Middle frontal gyrus (tissue), 1 donor: ENCODE results near the gene CASZ1.

ENCODE experiments used
- DNase-seq: peaks from one replicate; pipeline ENCODE4 v3.0.0-alpha.2; 2015; ENCODE audit warnings: low spot score; ENCODE audit errors: extremely low spot score

CASZ1 gene

DNA sequence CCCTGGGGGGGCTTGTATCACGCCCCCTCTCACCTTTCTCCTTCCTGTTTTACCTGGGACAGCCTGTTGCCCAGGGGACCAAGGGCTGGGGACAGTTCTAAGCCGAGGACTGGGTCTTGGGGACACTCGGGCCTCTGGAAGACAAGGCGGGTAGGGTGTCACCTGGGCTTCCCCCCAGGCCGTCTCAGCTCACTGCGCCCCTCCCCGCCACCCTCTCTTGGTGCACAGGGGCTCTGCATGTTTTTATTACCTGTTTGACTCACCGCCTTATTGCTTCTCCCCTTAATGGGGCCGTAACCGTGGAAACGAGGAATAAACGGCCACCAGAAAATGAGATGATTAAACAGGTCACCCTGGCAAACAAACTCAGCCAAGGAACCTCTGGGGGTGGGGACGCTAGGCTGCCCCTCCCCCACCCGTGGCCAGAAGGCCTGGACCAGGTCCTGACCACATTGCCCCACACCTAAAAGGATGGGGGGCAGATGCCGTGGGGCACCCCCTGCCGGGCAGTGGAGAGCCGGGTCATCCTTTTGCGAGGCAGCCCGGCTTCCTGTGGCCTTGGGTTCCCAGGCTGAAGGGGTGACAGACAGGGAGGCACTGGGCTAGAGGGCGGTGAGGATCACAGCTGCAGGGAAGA is 109.9 kb downstream of the CASZ1 start:
- no peak for DNase-seq

DNA sequence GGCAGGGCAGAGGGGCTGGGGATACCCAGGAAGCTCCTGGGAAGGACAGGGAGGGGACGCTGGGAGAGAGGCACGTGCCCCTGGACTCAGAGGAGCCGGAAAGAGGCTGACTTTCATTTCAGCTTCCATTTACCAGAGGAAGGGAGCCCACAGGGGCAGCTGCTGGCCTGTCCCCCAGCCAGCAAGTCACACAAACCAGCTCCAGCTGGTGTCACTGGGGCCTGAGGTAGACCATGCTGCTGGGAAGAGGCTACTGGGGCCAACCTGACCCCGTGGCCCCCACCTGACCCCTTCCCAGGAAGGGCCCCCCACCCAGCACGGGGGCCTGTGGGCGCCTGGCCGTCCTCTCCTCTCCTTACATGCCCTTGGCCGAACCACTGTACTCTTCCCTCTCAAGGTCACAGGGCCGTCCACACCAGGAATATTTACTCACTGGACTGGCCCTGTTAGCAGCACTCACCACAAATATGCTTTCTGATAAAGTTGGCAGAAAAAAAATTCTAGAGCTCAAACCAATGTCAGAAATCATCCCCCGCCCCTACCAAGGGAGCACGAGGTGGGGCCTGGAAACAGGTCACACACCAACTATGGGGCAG is 110.5 kb downstream of the CASZ1 start:
- DNase-seq, result no peak

DNA sequence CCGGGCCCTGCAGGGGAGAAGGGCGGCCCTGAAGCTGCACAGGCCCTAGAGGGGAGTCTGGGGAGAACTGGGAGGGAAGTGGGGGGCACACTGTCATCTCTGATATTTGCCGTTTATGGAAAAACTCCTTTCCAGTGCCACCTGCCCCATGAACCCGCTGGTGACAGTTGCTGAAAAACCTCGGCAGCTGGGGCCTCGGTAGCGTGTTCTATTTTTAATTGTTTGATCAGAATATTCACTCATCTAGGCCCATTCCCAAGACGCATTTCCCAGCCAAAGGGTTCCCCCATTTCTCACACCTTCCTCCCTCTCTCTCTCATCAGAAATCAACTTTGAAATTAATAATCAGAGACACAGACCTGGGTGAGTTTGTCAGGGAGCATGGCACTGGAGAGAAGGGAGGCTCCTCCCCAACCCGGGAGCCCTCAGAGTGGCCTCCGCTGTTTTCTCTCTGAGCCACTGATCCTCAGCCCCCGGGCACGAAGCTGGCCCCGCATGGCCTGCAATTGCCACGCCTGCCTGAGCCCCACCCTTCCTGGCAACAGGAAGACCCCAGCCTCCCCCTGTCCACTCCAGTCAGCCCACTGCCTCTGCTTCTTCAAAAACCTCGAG is 111.1 kb downstream of the CASZ1 start:
- DNase-seq, result no peak

DNA sequence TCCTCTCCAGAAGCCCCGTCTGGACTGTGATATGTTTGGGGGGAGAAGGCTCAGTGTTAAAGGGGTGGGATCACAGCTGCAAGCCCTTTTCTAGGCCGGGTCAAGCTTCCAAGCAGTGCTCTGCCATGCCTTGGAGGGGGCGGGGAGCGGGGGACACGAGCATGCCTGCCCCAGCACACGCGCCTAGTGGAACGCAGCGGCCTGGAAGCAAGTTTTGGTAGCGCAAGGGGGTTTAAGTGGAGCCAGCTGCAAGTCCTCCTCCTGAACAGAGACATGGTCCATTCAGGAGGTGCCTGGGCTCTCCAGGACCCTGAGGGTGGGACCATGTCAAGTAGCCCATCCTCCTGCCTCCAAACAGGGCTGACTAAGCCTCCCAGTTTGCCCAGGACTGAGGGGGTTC is 112.2 kb downstream of the CASZ1 start:
- DNase-seq, result no peak

DNA sequence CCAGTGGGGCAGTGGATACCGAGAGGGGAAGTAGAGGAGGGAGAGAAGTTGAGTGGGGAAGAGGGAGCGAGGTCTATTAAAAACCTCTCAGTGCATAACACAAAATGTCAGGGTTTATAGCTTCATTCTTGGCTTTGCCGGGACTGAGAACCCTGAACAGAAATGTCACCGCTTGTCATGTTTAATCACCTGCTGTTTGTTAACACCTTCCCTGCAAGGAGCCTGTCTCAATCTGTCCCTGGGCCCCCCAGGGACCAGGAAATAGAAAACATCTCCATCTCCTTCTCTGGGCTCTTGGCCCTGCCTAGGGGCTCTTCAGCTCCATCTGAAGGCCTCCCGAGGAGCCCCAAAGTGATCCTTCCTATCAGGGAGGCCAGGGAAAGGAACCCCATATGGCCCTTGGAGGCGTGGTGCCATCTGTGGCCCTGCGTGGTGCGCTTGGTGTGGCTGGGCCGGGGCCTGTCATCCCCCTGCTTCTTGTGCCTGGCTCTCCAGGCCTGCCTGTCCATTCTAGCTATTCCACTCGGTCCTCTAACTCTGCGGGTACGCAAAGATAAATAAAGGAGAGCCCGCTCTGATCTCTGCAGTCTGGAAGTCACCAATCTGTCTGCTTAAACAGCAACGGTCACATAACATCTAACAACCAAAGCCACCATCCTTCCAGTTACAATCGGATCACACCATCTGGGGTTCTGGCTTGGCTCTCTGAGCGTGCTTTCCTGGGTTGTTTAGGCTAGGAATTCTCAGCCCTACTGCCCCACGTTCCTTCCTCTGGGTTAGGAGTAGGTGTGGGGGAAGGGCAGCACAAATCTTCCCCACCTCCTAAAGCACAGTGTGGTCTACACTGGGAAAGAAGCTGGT is 113.8 kb downstream of the CASZ1 start:
- no peak for DNase-seq

DNA sequence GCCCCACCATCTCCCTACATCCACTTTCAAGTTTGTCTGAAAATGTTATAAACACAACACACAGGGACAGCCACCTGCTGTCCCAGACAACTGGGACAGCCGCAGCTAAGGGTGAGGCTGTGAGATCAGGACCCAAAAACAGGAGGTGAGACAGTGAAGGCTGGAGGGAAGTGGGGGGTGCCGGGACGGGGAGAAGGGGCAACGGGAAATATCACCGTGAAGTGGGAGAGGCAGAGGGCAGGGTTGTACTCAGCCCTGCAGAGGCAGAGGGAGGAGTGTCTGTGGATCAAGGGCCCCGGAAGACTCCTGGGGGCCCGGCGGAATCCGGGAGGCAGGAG is 114.4 kb downstream of the CASZ1 start:
- no peak for DNase-seq

DNA sequence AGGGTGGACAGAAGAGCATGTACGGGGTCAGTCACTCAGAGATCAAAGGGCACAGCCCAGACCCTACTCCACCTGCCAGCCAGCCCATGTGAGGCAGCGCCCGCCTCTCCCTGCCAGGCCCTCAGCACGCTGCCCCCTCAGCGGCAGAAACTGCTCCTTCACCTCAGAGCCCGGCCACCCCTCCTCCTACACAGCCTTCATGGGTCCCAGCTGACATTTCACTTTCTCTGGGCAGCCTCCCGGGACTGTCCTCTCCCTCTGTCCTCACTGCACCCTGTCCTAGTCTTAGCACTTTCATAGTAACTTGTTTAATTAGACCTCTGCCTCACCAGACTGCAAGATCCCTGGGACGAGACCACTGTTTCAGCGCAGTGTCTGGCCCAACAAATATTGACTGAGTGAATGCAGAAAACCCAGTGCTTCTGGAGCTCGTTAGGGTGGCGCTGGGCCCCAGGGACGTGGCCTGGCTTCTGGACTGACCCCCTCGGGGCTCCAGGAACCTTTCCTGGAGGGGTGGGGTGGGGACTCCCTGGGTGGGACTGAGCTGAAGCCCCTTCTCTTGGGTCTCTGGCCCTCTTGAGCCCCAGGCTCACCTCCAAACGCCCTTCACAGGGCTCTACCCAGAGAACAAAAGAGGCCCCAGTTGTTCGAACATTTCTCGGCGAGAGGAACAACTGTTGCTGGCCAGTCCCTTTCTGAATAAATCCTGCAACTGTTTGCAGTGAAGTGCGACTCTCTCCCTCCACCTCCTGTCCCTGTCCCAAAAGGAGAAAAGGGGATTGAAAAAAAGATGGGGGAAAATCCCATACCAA is 114.9 kb downstream of the CASZ1 start:
- DNase-seq, result no peak

DNA sequence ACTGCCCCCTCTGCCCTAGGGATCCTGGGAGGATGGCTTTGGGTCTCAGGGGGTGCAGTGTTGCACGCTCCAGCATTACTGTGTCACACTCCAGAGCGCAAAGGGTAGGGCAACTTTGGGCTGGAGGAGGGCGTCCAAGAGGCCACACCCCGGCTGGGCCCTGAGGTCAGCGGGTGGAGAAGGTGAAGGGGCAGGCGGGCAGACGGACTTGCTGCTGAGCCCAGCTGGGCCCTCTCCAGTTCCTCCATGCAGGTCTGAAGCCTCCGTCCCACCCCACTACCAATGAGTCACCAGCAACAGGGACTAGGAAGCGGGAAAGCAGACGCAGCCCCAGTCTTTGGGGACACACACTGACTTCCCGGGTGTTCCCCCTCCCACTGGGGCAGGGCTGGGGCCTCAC is 116.0 kb downstream of the CASZ1 start:
- no peak for DNase-seq

DNA sequence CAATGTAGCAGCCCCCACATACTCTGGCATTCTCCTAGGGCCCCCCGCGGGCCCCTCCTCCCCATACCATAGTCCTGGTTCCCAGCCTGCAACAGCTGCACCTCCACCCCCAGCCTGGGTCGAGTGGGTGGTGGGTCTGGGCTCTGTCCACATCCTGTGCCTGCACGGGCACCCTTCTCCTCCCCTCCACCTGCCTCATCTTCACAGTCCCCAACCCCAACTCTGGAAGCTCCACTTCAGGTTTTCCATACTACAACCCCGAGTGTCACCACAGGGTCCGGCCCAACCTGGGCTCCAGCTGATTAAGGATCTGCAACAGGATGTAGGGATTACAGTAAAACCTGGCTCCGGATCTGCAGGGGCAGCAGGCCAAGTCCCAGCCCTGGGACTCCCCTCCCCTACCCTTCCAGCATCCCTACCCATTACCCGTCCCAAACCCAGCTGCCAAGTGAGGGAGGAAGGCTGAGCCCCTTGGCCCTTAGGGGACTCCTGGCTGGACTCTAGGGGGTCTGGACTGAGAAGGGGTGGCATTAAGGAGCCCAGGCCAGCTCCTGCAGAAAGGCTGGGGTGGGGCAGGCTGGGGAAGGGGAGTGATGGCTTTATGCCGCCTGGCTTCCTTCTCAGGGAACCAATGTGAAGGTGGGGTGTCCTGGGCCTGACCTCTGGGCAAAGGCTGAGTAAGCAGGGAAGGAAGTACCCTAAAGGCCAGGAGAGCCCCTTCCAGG is 116.8 kb downstream of the CASZ1 start:
- DNase-seq, result no peak

DNA sequence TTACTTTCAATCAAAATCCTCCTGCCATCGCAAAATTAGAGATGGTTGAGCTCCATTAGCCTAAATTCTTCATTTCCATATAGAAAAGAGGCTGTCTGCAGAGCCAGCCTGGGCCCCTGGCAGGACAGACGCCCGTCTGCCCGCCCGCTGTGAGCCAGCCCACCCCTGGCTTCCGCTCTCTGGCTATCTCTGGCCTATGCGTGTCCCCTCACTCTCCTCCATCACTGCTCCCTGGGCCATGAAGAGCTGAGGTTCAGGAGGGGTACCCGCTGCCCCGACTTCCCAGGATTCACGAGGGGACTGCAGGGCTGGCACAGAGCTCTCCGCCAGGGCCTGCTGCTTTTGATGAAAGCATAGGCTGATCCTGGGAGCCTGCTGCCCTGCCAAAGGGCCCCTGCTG is 117.6 kb downstream of the CASZ1 start:
- no peak for DNase-seq

DNA sequence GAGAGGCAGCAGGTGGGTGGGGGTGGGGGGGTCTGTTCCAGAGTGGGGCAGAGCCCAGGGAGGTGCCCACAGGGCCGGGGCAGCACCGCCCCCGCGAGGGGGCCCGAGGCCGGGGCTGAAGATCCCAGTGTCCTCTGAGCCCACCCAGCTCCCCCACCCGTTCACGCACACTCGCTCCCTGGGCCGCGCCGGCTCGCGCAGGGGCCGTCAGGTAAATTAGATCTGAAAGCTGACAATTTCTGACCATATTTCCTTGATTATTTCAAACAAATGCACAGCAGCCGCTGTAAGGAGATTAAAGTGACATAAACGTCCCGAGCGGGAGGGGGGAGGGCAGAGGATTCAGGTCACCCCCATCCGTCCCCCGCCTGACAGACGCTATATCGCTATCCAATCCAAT is 118.0 kb downstream of the CASZ1 start:
- no peak for DNase-seq

DNA sequence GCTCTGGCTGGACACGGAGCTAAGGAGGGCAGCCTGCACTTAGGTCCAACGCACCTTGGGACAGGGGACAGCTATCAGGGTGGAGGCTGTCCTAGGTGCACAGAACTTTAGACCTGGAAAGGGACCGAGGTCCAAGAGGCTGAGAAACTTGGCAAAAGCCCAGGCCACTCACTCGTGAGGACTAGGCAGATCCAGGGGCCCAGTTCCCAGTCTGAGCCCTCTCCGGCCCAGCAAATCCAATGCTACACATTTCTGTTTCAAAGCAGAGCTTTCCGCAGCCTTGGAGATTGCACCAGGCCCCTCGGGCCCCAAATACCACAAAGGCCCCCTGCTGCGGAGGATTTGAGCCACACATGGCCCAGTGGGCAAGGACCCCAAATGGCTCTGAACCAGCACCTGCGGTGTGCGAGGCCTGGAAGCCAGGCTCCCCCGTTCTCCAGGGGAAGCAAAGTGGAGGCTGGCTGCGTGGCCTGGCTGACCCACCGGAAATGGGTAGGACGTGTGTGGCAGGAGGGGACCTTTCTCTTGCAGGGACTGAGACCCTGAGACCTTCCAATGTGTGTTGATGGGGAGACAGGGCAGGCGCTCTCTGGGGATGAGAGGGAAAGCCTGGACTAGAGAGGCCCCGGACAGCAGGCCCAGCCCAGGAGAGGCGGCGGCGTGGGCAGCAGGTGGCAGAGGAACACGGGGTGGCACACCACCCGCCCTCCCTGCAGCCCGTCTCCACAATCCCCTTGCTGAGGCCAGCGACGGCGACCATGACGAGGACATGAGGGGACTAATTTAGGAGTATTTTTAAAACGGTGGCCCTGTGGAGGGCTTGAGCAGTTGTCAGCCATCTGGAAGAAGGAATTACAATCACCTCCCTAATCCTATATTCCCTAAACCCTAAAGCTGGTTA is 118.7 kb downstream of the CASZ1 start:
- no peak for DNase-seq

DNA sequence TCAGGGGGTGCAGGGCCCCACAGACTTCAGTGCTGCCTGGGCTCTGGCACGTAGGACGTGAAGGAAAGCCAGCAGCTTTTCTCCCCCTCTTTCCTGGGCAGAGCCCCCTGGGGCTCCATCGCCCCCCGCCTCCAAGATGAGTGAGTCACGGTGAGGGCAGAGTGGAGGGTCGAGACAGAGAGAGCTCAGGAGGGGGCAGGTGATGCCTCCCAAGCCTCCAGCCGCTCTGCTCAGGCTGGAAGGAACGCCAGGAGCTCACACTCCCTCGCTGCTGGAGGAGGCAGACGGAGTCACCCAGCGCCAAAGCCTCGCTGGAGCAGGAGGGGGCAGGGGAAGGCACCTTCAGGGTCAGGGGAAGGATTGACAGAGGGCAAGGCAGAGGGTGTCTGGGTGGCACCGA is 119.5 kb downstream of the CASZ1 start:
- DNase-seq, result no peak

DNA sequence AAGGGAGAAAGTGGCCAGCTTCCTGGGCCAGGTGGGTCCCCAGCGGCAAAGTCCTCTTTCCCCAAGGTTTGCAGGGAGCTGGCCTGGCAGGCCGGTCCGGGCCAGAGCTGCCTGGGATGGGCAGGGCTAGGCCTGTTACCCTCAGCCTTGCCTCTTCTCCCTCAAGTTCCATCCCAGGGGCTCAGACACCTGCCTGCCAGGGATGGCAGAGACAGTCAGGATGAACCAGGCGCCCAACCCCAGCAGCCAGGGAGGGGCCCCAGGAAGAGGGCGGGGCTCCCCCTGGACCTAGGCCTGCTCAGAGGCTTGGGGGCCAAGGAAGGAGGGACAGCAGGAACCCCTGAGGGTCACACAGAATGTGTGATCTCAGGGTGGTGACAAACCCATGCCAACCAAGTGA is 120.6 kb downstream of the CASZ1 start:
- DNase-seq, result no peak

DNA sequence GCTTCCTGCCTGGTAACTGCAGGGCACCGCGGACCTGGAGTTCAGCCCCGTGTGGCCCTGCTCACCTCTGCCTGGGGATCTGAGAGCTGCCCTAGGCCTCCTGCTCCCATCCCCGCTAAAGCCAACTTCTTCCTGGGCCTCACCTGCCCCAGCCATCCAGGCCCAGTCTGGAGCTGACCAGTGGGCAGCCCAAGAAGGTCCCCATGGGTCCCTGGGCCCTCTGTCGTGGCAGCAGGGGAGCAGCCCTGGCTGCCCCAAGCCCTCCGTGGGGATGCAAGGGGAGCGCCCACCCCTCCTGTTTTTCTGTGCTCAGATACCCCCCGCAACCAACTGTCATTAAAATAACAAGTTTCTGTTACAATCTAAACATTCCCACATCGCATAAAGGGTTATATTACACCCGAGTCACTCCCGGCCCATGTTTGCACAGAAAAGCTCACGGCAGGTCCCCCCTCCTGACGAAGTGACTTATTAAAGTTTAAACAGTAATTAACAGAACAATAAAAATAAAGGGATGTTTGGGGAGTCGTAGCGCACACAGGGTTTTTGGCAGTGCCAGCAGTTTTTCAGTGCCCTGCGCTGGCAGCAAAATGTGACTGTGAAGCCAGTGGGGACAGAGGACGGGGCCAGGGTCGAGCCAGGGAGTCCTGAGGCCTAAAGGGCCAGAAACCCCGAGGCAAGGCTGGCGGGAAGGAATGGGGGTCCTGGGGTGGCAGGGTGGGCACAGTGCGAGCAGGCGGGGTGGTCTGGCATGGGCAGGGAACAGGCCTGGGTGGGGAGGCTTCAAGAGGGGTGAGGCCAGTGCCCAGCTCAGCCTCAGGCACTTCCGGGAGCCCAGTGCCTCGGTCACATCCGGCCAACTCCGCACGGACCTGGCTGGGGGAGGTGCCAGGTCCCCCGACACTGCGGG is 121.5 kb downstream of the CASZ1 start:
- DNase-seq, result no peak

DNA sequence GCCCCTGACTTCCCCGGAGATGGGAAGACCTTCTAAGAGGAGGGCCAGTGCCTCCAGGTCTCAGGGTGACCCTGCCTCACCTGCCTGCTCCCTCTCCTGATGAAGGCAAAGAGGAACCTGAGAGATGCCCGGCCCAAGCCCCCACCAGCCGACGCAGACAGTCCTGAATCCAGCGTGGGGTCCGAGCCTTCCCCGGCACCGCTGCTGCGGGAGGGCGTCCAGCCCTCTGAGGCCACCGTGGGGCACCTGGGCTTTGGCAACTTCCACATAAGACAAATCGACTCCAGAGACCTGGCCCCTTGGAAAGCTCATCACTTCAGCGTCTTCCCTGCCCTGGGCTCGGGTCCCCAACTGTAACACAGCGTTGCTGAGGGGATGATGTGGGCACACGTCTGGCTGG is 122.2 kb downstream of the CASZ1 start:
- DNase-seq, result no peak

DNA sequence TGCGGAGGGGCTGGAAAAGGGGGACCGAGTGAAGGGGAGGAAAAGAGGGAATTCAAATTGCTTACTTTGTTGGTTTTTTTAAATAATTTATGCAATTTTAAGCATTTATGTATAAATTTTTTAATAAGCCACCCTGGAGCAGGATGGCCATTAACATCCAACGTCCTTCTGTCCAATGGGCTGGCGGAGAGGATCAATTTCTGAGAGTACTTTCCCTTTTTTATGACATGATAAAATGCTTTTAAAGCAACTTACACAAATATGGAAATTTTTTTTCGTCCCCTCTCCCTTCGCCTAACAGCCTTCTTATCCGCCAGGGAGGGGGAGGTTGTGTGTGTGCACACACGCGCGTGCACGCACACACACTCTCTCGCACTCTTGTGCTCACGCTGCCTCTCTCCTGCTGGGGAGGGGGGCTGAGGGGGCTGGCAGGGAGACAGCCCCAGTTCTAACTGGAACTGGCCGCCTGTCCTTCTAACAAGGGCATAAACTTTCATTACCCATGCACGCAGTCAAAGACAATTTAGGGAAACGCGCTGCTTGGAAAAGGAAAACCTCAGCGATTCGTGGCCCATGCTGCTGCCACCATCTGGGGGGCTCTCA is 123.2 kb downstream of the CASZ1 start:
- DNase-seq, result no peak

DNA sequence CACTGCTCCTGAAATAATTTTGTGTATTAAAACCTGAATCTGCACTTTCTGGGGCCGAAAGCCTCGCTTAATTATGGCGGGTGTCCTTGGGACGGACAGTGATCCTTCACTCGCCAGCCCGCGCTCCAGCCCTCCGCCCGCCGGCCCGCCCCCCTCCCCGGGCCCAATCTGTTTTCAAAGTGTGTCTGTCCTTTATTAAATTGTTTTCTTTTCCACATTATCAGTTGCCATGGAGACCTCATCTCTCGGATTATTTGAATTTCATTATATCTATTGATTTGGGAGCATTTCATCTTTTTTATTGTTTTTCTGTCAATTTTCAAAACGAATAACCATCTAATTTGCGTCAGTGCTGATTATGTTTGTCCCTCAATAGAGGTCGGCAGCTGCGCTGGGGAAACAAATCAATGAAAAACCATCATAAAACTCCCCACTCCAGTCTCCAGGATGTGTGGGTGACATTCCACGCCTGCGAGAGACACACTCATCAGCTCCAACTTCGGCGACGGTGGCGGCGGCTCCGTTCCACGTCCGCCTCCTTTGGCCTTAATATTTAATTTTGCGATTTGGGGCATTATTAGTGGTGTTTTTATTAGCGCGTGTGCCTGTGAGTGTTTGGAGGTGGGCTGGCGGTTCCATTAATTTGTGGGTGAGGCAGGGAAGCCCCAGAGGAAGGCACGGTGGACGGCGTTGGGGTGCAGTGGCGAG is 123.9 kb downstream of the CASZ1 start:
- DNase-seq, result no peak
